Measurements from ENCODE around the gene ACSL5.
"Not testable (repeated sequence)": the region's sequence is repeated elsewhere in the genome, so short reads cannot be mapped to it uniquely, and the experiment has no call there.

Gene ACSL5

DNA sequence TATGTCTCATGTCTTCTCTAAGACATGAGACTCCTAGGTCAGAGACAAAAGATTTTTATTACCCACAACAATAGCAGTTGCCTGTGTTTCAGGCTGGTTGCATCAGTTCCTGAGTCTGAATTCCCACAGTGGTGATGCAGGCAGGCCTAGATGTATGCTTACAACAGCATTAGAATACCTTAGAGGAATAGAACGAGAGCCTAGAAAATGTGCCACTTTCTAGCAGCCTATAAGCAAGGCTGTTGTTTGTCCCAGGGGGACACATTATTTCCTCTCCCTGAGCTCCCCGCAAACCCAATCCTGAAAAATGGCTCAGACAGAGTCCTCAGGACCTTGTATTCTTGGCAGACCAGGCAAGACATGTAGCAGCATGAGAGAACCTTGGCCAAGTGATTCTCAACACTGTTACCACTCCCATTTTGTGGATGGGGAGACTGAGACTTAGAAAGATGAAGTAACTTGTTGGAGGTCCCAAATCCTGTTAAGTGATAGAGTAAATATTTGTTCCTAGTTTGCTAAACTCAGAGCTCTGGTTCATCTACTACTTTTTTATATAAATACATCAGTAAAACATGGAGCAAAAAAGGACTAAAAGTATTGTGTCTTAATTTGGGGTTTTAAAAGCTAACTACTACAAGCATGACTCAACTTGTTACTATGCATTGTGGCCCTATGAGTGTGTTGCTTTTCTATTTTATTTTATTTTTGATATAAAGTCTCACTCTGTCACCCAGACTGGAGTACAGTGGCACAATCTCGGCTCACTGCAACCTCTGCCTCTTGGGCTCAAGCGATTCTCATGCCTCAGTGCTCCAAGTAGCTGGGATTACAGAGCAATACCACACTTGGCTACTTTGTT lies 87.3 kb downstream of the ACSL5 start:
- DNase-seq (ENCODE audit: low spot score): peak; percentile 44

DNA sequence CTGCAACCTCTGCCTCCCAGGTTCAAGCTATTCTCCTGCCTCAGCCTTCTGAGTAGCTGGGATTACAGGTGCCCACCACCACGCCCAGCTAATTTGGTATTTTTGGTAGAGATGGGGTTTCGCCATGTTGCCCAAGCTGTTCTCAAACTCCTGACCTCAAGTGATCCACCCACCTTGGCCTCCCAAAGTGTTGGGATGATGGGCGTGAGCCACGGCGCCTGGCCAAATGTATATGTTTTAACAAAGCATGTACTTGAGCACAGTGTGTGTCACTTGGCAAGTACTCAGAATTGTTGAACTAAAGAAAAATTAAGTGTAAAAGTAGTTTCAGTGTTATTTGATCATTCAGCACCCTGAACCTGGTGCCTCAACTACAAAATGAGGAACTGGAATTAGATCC lies 90.2 kb downstream of the ACSL5 start:
- DNase-seq (ENCODE audit: low spot score): not testable (repeated sequence)

DNA sequence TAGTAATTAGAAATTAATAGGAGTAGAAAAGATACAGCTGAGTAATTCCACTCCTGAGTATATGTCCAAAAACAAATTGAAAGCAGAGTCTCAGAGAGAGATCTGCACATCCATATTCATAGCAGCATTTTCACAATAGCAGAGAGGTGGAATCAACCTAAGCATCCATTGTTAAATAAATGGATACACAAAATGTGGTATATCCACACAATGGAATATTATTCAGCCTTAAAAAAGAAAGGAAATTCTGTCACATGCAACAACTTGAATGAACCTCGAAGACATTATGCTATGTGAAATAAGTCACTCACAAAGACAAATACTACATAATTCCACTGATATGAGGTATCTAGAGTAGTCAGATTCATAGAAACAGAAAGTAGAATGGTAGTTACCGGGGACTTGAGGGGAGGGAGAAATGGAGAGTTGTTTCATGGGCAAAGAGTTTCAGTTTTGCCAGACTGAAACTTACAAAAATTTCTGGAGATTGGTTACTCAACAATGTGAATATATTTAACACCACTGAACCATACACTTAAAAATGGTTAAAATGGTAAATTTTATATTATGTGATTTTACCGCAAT lies 91.5 kb downstream of the ACSL5 start:
- DNase-seq (ENCODE audit: low spot score): no peak

DNA sequence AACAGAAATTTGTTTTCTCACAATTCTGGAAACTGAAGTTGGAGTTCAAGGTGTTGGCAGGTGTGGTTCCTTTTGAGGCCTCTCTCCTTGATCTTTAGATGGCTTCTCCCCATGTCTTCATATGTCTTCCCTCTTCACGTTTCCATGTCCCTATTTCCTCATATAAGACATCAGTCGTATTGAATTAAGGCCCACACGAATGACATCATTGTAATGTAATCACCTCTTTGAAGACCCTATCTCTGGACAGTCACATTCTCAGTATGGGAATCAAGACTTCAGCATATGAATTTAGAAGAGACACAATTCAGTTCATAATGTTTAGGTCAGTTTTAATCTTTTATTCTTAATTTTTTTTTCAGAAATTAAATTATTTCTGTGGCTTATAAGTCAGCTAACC lies 92.9 kb downstream of the ACSL5 start:
- DNase-seq (ENCODE audit: low spot score): no peak

DNA sequence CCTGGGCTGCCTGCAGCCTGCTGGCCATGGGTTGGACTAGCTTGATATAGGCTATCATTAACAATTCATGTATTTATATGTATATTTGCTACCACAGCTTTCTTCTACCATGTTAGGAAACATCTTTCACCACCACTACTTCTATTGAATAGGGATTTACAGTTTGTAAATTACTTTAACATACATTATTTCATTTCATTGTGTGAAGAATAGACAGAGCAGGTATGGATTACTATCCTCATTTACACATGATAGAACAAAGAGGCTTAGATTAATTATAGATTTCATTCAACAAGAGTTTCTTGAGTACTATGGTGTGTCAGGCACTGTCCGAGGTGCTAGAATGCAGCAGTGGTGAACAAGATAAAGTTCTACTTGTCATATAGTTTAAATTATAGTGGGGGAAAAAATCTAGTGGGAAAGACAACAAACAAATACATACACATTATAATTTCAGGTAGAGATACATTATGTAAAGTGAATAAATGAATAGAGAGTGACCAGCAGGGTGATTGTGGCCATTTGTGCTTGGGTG lies 93.7 kb downstream of the ACSL5 start:
- no peak for DNase-seq (ENCODE audit: low spot score)

DNA sequence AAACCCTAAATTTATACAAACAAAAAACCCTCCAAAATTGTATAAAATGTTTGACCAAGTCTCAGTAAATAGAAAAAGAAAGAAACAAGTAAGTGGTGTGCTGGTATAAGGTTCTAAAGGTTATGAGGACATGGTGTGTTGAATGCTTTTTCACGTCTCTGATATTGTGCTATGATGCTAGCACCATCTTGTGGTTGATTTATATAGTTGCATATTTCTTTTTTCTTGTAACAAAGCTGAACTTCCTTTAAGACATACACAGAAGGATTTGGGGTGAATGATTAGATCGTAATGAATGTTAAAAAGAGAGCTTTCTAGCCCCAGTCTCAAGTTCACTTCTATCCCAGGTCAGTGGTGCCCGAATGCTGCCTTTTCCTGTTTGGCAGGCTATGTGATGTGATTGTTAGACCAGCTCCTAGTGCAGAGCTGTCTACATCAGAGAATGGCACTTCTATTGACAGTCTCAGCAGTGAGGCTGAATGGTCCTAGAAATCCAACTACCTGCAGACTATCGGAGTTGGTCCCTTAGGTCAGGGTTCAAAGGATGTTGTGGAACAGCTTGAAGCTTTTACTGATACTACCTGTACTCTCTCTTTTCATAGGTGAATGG lies 98.1 kb downstream of the ACSL5 start:
- DNase-seq (ENCODE audit: low spot score): peak; percentile 74

DNA sequence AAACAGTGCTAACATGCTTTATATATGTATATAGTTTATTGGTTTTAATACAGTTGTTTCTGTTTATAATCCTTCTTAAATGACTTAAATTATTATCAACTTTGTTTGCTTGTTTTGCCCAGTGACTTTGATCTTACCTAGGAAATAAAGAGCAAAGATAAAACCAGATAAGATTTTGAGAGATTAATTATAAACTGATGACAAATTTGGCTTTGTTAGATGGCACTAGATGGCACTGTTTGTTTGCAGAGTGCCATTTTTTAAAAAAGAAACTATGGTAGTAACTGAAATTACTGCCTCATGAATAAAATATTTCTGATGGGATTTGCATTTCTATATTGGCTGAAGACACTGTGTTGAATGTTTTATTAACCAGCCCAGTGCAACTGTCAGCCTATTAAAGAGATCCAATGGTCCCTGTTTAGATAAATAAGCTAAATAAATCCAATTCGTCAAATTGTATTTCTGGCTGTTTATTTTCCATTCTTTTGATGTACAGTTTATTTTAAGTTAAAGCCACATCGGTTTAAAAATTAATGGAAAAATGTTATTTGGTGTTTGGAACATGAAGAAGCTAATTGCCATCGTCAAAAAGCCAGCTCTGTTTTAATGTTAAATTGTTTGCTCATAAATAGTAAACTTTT lies 101.8 kb downstream of the ACSL5 start:
- peak; percentile 26 for DNase-seq (ENCODE audit: low spot score)
